ENCODE measurements around the gene PTPRN.
"Not testable (repeated sequence)": the region's sequence is repeated elsewhere in the genome, so short reads cannot be mapped to it uniquely, and the experiment has no call there.

The PTPRN gene

DNA sequence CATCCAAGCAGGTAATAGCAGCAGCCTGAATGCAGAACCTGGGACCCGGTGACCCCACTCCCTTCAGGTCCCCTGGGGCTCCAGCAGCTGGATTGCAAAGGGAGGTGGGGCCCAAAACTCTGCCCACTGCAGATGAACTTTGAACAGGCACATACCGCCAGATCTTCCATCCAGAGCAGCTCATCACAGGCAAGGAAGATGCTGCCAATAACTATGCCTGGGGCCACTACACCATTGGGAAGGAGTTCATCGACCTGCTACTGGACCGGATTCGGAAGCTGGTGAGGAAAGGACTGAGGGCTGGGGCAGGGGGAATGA, 39.2 kb downstream of the PTPRN start:
- no peak for DNase-seq (ENCODE audit: low read depth)

DNA sequence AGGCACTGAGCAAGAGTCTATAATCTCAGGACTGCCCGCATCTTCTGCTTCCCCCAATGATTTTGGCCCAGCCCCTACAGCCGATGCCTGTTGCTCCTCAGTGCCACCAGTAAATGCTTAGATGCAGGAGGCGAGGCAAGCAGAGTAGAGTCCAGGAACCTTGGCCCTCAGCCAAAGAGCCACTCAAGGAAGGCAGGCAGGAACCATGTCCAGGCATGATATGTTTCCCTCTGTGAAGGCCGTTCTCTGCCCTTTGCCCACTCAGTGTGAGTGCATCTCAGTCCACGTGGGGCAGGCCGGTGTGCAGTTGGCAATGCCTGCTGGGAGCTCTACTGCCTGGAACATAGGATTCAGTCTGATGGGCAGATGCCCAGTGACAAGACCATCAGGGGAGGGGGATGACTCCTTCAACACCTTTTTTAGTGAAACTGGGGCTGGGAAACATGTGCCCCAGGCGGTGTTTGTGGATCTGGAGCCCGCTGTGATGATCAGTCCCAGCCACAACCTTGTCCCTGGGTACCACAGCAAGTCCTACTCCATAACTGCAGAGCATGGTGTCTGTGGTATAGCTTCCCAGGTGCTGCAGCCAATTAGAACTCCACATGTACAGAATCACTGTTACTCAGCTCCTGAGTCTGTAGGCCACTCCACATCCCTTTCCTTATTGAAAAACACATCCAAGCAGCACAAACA, 39.7 kb downstream of the PTPRN start:
- no peak for DNase-seq (ENCODE audit: low read depth)

DNA sequence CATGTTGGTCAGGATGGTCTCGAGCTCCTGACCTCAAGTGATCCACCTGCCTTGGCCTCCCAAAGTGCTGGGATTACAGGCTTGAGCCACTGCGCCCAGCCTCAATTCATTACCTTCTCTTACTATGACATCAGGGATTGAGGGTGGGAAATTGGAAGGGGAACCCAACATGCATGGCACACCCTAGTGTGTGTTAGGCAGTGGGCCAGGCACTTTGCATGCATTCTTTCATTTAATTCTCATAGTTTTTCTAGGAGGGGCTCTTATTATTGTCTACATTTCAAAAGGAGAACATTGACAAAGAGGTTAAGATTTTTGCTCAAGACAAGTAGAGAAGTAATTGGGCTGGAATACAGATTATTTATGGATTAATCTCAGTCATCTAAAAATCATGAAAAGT, 40.9 kb downstream of the PTPRN start:
- DNase-seq (ENCODE audit: low read depth) = no peak

DNA sequence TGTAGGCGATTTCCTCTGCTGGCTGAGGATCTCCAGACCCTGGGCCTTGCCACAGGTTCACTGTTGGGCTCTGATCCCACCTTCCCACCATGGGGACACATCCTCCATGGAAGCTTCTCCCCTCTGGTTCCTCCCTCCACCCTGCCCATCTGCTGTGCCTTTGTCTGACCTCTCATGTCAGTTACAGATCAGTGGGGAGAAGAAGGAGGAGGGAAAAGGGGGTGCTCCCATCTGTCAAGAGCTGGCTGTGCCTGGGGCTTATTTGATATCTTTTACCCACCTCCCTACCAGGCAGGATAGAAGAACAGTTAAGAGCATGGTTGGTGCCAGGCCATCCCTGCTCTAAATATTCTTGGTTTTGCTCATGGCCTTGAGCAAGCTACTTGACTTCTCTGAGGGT, 42.3 kb downstream of the PTPRN start:
- no peak for DNase-seq (ENCODE audit: low read depth)

DNA sequence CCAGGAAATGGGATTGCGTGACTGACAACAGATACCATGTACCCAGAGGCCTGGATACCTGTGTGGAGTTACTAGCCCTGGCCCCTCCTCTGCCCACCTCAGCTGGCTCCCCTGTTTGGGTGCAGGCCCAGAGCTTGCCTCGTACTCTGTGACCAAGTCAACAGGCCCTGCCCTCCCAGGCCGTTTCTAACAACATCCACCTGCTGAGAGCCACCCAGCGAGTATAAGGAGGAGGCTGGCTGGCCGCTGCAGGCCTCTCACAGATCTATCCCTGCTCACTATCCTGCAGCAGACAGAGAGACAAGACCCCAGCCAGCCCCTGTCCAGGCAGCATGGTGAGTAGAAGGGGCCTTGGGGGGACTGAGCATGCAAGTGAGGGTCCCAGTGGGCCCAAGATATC, 43.0 kb downstream of the PTPRN start:
- DNase-seq (ENCODE audit: low read depth) = no peak

DNA sequence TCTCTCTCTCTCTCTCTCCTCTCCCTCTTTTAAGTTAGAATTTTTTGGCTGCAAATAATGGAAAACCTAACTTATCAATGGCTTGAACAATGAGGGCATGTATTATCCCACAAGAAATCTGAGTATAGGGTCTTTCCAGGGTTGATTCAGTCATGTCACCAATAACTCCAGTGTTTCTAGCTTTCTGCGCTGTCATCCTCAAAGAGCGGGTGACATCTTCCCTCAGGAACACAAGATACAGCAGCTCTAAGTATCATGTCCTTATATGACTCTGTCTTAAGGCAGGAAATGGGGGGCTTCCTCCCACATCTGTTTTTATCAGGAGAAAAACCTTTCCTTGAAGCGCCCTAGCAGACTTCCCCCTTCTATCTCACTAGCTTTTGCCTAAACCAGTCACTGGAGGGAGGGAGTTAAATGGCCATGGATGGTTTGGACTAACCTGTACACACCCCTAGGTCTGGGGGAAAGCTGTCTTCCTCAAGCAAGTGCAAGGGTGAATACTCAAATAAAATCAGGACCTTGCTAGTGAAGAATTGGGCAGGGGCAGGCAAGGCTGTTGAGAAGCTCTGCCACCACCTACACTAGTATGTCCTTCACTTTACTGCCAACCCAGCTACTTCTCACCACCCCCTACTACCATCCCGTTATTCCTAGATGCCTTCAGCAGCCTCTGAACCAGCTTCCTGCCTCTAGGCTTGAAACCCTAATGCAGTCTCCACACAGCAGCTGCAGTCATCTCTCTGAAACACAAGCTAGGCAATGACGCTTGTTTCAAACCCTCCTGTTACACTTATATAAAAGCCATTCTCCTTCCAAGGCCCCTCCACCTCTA, 48.0 kb downstream of the PTPRN start:
- DNase-seq (ENCODE audit: low read depth) = no peak

DNA sequence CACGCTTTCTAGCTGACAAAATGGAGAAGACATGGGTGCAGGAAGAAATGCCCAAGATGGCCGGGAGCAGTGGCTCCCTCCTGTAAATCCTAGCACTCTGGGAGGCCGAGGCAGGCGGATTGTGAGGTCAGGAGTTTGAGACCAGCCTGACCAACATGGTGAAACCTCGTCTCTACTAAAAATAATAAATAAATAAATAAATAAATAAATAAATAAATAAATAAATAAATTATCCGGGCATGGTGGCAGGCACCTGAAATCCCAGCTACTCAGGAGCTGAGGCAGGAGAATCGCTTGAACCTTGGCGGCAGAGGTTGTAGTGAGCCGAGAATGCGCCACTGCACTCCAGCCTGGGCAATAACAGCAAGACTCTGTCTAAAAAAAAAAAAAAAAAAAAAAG, 50.3 kb downstream of the PTPRN start:
- DNase-seq (ENCODE audit: low read depth) = not testable (repeated sequence)

DNA sequence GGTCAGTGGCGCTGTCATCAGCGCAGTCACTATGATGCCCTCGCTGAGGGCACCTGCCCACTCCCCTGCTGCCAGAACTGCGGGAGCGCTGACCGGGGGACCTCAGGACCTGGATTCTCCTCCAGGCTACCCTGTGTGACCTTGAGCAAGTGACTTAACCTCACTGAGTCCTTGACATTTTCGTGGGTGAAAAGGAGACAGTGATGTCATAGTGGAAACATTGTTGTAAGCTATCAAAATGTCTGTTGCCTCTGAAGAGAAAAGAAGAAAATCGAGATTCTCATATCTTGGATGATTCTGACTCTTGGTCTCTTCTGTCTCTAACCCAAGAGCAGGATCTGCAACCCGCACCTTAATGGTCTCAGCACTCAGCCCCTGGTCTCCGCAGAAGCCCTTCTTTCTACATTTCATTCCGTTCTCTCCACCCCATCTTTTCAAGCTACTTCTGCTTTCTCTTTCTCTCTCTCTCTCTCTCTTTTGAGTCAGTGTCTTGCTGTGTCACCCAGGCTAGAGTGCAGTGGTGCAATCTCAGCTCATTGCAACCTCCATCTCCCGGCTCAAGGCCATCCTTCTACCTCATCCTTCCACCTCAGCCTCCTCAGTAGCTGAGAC, 54.5 kb downstream of the PTPRN start:
- DNase-seq (ENCODE audit: low read depth) = peak; percentile 16

DNA sequence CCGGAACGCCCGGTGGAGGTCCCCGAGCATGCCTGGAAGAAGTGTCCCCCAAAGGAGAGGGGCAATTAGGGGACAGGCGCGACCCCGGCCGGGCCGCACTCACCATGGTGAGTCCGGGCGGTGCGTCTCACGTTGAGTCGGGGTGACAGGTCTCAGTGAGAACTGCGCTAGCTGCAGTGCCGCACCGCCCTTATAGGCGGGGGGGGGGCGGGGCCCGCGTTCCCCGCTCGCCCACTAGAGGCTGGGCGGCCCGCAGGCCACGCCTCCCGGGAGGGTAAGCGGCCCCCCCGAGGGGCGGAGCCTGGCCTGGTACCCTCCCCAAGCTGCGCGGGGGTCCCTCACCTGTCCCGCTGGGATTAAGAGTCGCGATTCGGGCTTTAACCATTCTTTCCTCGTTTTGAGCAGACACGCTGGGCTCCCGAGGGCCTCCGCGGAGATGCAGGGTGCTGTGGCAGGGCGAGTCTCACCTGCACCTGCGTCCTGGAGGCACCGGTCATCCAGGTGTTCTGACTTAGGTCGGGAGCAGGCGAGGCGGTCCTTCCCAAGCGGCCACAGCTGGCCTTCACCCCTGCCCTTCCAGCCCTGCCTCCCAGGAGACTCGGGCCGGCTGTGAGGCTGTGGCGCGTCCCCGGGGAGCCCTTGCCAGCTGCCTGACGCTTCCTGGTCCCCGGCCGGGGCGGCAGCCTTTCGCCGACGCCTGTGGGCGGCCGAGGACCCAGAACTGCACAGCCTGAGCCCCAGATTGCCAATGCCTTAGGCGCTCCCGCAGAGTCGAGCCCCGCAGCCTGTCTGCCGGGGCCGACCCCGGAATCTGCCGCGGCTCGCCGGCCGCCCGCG, 55.2 kb downstream of the PTPRN start, which contains the start of gene TUBA4A:
Gene TUBA4A (minus strand): TSS at position 166 of the 837 bp plus-strand sequence. CDS start 60 bp downstream, at position 106.
- DNase-seq (ENCODE audit: low read depth) = peak; percentile 68

DNA sequence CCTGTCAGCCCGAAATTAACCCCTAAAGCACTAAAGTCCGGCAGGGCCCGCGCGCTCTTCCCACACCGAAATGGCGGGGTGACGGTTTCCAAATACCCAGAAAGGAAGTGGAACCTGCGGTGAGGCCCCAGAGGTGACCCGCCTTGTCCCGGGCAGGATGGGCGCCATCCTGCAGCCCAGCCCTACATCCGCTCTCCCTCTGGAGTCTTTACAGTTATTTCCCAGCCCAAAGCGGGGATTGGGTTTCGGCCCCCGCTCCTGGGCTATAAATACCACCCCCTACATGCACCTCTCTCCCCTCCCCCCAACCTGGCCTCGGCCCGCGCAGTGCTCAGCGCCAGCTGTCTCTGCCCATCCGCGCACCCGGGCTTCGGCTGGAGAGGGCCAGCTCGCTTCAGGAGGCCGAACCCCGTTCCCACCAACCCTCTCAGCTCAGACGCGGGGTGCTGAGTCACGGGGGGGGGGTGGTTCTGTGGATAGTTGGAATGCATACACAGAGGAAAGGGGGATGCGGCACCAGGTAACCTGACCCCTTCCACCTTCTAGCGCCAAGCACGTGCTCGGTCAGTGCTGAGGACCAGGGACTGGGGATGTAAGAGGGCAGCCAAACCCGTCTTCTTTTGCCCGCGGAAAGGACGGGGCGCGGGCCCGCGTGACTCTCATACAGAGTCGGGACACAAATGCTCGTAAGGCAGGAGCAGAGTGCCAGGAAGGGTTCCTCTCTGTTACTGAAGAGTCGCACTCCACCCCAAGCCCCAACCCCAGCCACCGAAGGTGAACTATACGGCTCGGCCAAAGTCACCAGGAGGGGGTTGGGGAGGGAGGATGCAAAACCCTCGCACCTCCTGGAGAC, 56.1 kb downstream of the PTPRN start, which contains the start of gene TUBA4B:
Gene TUBA4B (plus strand): TSS at position 344 of the 853 bp plus-strand sequence. CDS start 165 bp downstream, at position 509.
- peak; percentile 56 for DNase-seq (ENCODE audit: low read depth)

DNA sequence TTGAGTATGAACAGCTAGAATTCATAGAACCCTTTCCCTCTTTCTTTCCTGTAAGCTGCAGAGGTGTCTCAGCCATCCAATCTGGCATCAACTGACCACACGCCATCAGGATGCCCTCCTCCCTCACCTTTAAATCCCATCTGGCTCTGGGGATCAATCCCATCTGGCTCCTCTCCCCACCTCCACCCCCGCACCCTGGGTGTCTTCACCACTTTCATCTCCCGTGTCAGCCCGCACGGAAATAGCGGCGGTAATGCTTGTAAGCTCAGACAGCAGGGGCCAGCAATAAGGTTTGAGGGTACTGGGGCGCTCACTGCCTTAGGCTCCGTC, 56.7 kb downstream of the PTPRN start:
- DNase-seq (ENCODE audit: low read depth) = no peak

DNA sequence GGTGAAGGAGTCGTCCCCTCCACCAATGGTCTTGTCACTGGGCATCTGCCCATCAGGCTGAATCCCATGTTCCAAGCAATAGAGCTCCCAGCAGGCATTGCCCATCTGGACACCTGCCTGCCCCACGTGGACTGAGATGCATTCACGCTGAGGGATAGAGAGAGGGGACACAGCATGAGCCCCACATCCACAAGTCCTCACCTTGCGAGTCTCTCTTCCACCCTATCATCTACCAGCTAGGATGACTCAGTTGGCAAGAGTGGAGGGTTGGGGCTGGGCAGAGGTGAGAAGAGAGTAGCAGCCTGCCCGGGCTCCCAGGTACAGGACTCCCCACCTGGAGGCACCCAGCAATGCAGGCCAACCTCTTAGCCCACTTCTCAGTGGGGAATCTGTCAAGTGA, 57.1 kb downstream of the PTPRN start:
- DNase-seq (ENCODE audit: low read depth) = no peak

DNA sequence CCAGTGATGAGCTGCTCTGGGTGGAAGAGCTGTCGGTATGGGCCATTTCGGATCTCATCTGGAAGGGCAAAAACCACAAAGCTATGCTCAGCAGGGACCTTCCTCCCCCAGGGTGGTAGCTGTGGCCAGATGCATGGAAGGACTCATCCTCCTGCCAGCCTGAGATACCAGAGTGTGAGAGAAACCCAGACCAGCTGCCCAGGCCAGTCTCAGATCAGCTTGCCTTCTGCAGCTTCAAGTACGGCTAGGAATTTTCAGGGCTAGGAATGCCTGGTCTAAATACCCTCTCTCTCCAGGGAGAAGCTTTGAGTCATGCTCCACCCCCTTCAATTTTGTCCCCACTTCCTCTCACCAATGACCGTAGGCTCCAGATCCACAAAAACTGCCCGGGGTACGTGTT, 57.5 kb downstream of the PTPRN start:
- no peak for DNase-seq (ENCODE audit: low read depth)

DNA sequence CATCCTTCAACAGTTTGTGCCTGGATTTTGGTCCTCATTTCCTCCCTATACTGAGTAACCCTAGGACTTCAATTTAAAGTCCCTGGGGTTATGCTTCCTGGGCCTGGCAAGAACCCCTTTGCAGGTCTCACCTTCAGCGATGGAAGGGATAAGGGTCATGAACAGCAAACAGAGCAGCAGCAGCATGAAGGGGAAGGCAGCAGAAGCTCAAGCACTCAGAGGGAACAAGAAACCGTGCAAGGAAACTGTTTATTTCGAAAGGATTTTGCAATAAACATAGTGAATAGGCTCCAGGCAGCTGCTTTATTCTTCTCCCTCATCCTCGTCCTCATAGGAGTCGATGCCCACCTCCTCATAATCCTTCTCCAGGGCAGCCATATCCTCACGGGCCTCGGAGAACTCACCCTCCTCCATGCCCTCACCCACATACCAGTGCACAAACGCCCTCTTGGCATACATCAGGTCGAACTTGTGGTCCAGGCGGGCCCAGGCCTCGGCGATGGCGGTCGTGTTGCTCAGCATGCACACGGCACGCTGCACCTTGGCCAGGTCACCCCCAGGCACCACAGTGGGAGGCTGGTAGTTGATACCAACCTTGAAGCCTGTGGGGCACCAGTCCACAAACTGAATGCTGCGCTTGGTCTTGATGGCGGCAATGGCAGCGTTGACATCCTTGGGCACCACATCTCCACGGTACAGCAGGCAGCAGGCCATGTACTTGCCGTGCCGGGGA, 59.0 kb downstream of the PTPRN start:
- DNase-seq (ENCODE audit: low read depth) = no peak

DNA sequence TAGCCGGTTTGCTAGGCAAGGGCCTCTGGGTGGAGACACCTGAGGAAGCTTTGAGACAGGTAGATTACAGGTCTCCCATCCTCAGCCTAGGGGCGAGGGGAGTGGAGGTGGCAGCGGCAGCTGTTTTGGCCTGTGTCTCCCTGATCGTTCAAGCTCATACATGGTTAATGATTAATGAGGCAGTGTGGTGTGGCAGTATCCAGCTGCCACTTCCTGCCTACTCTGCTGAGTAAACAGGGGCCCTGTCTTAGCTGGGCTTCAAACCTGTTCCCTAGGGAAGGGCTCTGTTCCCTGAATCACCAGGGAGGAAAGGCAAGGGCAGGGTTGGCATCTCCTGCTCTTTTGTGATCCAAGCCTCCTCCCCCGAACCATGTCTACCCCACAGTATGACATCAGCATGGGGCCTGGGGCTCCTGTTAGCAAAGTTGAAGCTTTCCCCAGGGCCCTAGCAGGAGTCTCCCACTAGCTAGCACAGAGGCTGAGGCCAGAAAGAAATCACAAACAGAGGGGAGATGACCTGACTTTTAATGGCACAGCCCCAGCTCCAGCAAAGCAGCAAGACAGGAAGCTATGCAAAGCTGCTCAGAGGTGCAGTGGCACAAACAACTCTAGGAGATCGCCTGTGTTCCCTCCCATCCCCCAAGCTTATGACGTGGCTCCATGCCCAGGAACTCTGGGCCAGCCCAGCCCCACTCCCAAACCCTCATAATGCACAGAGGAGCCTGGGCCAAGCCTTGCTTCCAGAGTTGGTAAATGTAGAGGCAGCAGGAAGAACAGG, 59.8 kb downstream of the PTPRN start:
- DNase-seq (ENCODE audit: low read depth) = peak; percentile 63

DNA sequence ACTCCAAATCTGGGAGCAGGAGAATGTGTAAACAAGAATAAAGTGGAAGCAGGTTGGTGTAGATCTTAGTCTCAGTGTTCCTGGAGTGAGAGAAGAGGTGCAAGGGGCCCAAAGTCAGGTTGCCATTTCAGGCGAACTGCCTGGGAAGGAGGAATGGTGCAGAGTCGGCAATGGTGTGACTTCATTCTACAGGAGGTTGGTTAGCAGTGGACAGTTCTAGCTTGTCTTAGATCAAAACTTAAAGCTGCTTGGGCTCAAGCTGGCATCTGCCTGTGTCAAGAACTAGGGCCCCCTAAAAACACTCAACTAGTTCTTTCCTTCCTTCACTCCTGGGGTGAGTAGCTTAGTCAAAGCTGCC, 60.4 kb downstream of the PTPRN start:
- DNase-seq (ENCODE audit: low read depth) = no peak

DNA sequence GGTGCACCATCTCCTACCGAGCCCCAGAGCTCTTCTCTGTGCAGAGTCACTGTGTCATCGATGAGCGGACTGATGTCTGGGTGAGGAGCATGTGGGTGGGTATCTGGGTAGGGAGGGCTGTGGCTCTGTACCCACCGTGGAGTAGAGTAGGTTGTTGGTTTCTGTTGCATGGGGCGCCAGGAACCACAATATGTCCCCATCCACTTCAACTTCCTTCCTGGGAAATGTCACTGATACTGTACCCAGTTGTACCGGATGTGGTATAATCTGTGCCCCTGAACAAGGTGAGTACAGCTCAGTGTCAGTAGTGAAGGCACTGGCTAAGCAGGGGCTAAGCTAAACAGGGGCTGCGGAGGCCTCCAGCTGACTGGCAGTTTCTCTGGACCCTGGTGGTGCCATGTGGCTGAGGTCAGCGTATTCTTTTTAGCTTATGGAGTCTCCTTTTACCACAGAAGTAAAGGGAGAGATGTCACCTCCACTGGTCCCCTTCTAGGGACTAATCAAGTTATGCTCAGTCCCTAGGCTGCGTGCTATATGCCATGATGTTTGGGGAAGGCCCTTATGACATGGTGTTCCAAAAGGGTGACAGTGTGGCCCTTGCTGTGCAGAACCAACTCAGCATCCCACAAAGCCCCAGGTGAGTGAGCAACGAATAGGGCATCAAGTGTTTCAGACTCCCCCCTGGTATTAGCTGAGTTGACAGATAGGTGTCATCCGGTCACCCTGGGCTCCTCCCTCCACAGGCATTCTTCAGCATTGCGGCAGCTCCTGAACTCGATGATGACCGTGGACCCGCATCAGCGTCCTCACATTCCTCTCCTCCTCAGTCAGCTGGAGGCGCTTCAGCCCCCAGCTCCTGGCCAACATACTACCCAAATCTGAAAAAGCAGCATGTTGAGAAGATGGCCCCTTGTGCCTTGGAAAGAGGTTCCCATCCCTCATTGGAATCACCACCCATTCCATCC, 61.2 kb downstream of the PTPRN start:
- no peak for DNase-seq (ENCODE audit: low read depth)

DNA sequence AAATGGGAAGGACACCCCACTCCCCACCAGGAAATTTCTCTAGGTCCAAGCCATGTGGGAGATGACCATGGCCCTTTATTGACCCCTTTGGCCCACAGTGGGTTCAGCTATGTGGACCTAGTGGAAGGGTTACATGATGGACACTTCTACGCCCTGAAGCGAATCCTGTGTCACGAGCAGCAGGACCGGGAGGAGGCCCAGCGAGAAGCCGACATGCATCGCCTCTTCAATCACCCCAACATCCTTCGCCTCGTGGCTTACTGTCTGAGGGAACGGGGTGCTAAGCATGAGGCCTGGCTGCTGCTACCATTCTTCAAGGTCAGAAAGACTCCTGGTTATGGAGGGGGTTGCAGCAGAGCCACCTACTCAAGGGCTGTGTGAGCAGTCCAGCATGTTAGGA, 62.6 kb downstream of the PTPRN start:
- no peak for DNase-seq (ENCODE audit: low read depth)

DNA sequence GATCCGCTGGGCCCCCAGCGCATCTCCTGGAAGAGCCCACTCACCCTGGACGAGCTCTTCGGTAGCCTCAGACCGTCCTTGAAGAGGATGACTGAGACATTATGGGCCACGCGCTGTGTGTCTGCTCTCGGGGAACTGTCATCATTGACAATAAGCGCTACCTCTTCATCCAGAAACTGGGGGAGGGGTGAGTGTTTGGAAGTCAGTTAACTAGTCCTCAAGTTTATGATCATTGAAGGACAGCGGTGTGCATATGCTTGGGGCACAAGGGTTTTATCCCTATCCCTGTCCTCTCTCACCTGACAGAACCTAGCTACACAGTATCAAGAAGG, 63.3 kb downstream of the PTPRN start:
- peak; percentile 23 for DNase-seq (ENCODE audit: low read depth)

All from ELR (cell line).